Smooth muscle cell (in vitro differentiated cells): ENCODE measurements around the gene SMPD3. TPM values are rescaled to one million over a fixed set of nuclear protein-coding genes. Genes with fewer than 3 reads are reported as not detected.

Experiments used
- DNase-seq: peaks from one replicate; lab custom pipeline; 2025; ENCODE audit not compliant: unreplicated experiment; lab: John Stamatoyannopoulos, UW
- H2AFZ ChIP-seq: fragments of 200-600 bp; sonication (generic); 2 replicates; pipeline ENCODE4 v1.6.0; 2016; ENCODE audit warnings: antibody characterized with exemption, low read depth, mild to moderate bottlenecking
- H3F3A ChIP-seq: fragments of 200-600 bp; sonication (generic); 2 replicates; pipeline ENCODE4 v1.6.0; 2017; ENCODE audit warnings: antibody characterized with exemption, low read depth
- H3K27ac ChIP-seq: fragments of 200-600 bp; sonication (generic); 2 replicates; pipeline ENCODE4 v1.5.1; 2016; ENCODE audit warnings: low read depth, mild to moderate bottlenecking
- H3K27me3 ChIP-seq: fragments of 200-600 bp; sonication (generic); 2 replicates; pipeline ENCODE4 v1.6.1; 2016; ENCODE audit warnings: low read depth, mild to moderate bottlenecking
- H3K36me3 ChIP-seq: fragments of 200-600 bp; sonication (generic); 2 replicates; pipeline ENCODE4 v1.5.1; 2016; ENCODE audit warnings: low read depth
- H3K4me1 ChIP-seq: fragments of 200-600 bp; sonication (generic); 2 replicates; pipeline ENCODE4 v1.5.1; 2016; ENCODE audit warnings: low read depth
- H3K4me2 ChIP-seq: fragments of 200-600 bp; sonication (generic); 2 replicates; pipeline ENCODE4 v1.6.0; 2016; ENCODE audit warnings: mild to moderate bottlenecking
- H3K4me3 ChIP-seq: fragments of 200-600 bp; sonication (generic); 2 replicates; pipeline ENCODE4 v1.5.1; 2016; ENCODE audit warnings: mild to moderate bottlenecking
- H3K79me2 ChIP-seq: fragments of 200-600 bp; sonication (generic); 2 replicates; pipeline ENCODE4 v1.6.0; 2016; ENCODE audit warnings: low read depth, mild to moderate bottlenecking
- H3K9ac ChIP-seq: fragments of 200-600 bp; sonication (generic); 2 replicates; pipeline ENCODE4 v1.6.0; 2016; ENCODE audit warnings: low read depth
- H3K9me3 ChIP-seq: fragments of 200-600 bp; sonication (generic); replicated peaks from 2 replicates; pipeline ENCODE4 v1.5.1; 2016; ENCODE audit warnings: low read depth
- H4K20me1 ChIP-seq: fragments of 200-600 bp; sonication (generic); 2 replicates; pipeline ENCODE4 v1.6.0; 2016; ENCODE audit warnings: low read depth
- WGBS: methylation state at CpG from one replicate; pipeline ENCODE4 v1.1.7; 2016; ENCODE audit warnings: low lambda C conversion rate; 5-methylcytosine and 5-hydroxymethylcytosine counted together
- polyA plus RNA-seq: library from polyadenylated mRNA; unstranded; fragments of >200 nt; fragmentation: Nextera tagmentation; extraction: Ambion mirVana; gene quantifications from 2 replicates; pipeline ENCODE4 v1.2.1, GENCODE V29; 2016
- total RNA-seq: library from RNA; depleted of rRNA; stranded (reverse); fragments of >200 nt; gene quantifications from 2 replicates; pipeline ENCODE4 v1.2.3, GENCODE V29; 2014
- TF ChIP-seq, protein P1 (sequence below): fragments of 200-600 bp; sonication (generic); IDR thresholded peaks from 2 replicates; pipeline ENCODE4 v1.5.1; 2017; ENCODE audit warnings: borderline replicate concordance, mild to moderate bottlenecking, antibody characterized with exemption; ENCODE audit not compliant: insufficient read depth, poor library complexity, severe bottlenecking

Gene SMPD3
- total and polyA plus RNA-seq, 2 experiments from 2014 or later: 0.63 to 0.73 TPM

DNA sequence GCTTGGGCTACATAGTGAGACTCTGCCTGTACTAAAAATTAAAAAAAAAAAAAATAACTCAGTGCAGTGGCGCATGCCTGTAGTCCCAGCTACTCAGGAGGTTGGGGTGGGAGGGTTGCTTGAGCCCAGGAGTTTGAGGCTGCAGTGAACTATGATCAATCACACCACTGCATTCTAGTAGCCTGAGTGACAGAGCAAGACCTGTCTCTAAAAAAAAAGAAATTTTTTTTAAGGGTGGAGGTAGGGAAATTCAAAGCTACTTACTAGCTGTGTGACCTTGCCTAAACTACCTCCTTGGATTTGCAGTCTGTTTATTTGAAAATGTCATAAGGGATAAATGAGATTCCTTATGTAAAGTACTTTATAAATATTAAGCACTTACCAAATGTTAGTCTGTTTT, 3.4 kb upstream of the SMPD3 start:
- TF ChIP-seq, protein P1, sequence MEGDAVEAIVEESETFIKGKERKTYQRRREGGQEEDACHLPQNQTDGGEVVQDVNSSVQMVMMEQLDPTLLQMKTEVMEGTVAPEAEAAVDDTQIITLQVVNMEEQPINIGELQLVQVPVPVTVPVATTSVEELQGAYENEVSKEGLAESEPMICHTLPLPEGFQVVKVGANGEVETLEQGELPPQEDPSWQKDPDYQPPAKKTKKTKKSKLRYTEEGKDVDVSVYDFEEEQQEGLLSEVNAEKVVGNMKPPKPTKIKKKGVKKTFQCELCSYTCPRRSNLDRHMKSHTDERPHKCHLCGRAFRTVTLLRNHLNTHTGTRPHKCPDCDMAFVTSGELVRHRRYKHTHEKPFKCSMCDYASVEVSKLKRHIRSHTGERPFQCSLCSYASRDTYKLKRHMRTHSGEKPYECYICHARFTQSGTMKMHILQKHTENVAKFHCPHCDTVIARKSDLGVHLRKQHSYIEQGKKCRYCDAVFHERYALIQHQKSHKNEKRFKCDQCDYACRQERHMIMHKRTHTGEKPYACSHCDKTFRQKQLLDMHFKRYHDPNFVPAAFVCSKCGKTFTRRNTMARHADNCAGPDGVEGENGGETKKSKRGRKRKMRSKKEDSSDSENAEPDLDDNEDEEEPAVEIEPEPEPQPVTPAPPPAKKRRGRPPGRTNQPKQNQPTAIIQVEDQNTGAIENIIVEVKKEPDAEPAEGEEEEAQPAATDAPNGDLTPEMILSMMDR: no peak
- 82% methylated on average over 1 of the region's 1 CpG for WGBS
- H3K27ac ChIP-seq: no peak overlapping the region
- no peak overlapping the region for H3K9ac ChIP-seq
- H4K20me1 ChIP-seq: no peaks in the 10 kb centered on the region
- H3F3A ChIP-seq: no peaks in the 10 kb centered on the region
- H3K9me3 ChIP-seq: no peaks in the 10 kb centered on the region
- no peaks in the 10 kb centered on the region for H3K36me3 ChIP-seq
- no peak for DNase-seq
- no peaks in the 10 kb centered on the region for H3K4me1 ChIP-seq
- H3K27me3 ChIP-seq: peaks cover 5% of the 10 kb centered on the region
- no peak overlapping the region for H3K4me3 ChIP-seq
- no peak overlapping the region for H2AFZ ChIP-seq
- H3K79me2 ChIP-seq: no peaks in the 10 kb centered on the region
- no peak overlapping the region for H3K4me2 ChIP-seq

DNA sequence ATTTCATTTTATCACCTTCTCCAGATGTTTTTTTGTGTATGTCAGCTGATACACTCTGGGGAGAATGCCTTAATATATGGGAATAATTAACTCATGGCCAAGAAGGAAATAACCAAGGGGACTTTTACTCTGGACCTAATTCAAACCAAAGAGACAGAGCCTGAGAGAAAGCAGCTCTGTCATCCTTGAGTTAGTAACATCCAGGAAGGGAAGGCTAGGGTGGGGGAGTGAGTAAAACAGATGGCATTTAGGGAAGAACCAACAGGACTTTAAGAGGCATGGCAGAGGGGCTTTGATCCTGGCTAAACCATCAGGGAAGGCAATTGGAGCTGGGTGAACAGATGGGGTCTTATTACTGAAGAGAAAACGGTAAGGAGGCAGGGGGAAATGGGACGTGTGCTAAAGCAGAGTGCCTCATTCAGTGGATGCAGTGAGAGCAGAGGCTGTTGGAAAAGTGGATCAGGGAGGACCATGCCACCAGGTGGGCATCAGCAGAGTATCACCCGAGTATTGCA, 2.5 kb upstream of the SMPD3 start:
- Histone ChIP-seq H3K9ac (no peak overlapping the region), H3F3A (no peaks in the 10 kb centered on the region), H3K79me2 (no peaks in the 10 kb centered on the region), H3K36me3 (no peaks in the 10 kb centered on the region), H3K4me1 (no peaks in the 10 kb centered on the region), H3K9me3 (no peaks in the 10 kb centered on the region), H3K4me3 (no peak overlapping the region), H3K4me2 (no peak overlapping the region), H3K27me3 (peaks cover 14% of the 10 kb centered on the region), H2AFZ (no peak overlapping the region), H3K27ac (no peak overlapping the region), H4K20me1 (no peaks in the 10 kb centered on the region)
- TF ChIP-seq, protein P1: no peak
- 67% methylated on average over 3 of the region's 3 CpGs for WGBS
- DNase-seq: no peak

DNA sequence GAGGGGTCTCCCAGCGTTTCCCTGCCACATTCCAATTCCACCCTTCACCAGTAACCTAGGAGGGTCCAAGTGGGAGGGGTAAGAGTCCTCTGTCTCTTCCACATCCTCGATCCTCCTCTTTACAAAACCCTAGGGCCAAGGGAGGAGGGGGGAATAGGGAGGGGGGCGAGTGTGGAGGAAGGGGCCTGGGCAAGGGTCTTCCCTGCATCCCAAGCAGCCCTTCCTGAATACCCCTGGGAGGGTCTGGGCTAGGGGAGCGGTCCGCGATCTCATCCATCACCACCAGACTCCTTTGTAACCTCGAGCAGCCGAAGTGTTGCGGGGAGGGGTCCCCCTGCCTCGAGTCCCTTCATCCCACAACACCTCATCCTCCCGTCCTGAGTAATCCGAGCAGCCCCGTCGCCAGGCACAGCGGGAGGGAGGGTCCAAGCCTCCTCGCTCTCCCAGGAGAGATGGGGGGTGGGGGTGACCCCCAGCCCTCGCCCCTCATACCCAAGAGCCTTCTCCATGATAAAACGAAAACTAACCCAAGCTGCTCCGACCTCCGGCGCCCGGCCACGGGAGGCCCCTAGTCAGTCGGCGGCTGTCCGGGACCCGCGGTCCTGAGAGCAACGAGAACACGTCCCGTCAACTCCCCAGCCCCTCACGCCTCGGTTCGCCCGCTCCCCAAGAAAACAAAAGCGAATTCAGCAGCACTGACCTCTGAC, 502 bp downstream of the SMPD3 start:
- peak overlapping the region; percentile 51 for H3K4me3 ChIP-seq
- no peaks in the 10 kb centered on the region for H3F3A ChIP-seq
- no peak for DNase-seq
- H2AFZ ChIP-seq: no peak overlapping the region
- peak overlapping the region; percentile 92 for H3K4me2 ChIP-seq
- H3K36me3 ChIP-seq: no peaks in the 10 kb centered on the region
- H4K20me1 ChIP-seq: no peaks in the 10 kb centered on the region
- no peaks in the 10 kb centered on the region for H3K79me2 ChIP-seq
- TF ChIP-seq, protein P1: no peak
- H3K27ac ChIP-seq: no peak overlapping the region
- no peaks in the 10 kb centered on the region for H3K9me3 ChIP-seq
- peaks cover 15% of the 10 kb centered on the region for H3K27me3 ChIP-seq
- H3K9ac ChIP-seq: no peak overlapping the region
- no peaks in the 10 kb centered on the region for H3K4me1 ChIP-seq
- WGBS: 16% methylated on average over 32 of the region's 36 CpGs
